A673 (cell line): ENCODE results near the gene GPALPP1. TPM values are rescaled to one million over a fixed set of nuclear protein-coding genes. Genes with fewer than 3 reads are reported as not detected.

Source experiments
- BruUV-seq: library from RNA; stranded (reverse); fragments of 400-500 nt; replicated peaks from 2 replicates; lab custom pipeline; 2021; lab: Mats Ljungman, UMichigan
- CTCF ChIA-PET: fragments of 300-600 bp; sonication (Branson Sonifier 250); formaldehyde crosslinking; loops from one replicate; lab custom pipeline; 2022; ENCODE audit warnings: antibody characterized with exemption; lab: Charles Lee
- POLR2A ChIA-PET: fragments of 300-600 bp; sonication (Branson Sonifier 250); formaldehyde crosslinking; loops from one replicate; lab custom pipeline; 2022; ENCODE audit warnings: antibody characterized with exemption; ENCODE audit not compliant: low non-redundant PET; lab: Charles Lee
- DNase-seq: peaks from one replicate; pipeline ENCODE4 v3.0.0-alpha.2; 2015; ENCODE audit warnings: low spot score
- H3K27ac ChIP-seq: fragments of 200-600 bp; sonication (generic); 2 replicates; pipeline ENCODE4 v1.5.1; 2016; ENCODE audit warnings: mixed run types, low read depth, mild to moderate bottlenecking, mixed read lengths, antibody characterized with exemption, low read length; ENCODE audit not compliant: poor library complexity, severe bottlenecking
- H3K27me3 ChIP-seq: fragments of 200-600 bp; sonication (generic); replicated peaks from 2 replicates; pipeline ENCODE4 v1.6.1; 2017; ENCODE audit warnings: mixed run types, low read depth, mild to moderate bottlenecking, mixed read lengths, antibody characterized with exemption, low read length; ENCODE audit not compliant: insufficient read depth, poor library complexity
- H3K36me3 ChIP-seq: fragments of 200-600 bp; sonication (generic); 2 replicates; pipeline ENCODE4 v1.6.1; 2016; ENCODE audit warnings: mixed run types, mild to moderate bottlenecking, mixed read lengths, antibody characterized with exemption, low read length; ENCODE audit not compliant: insufficient read depth, poor library complexity, severe bottlenecking
- H3K4me1 ChIP-seq: fragments of 200-600 bp; sonication (generic); 2 replicates; pipeline ENCODE4 v1.6.1; 2017; ENCODE audit warnings: mixed run types, mild to moderate bottlenecking, mixed read lengths, antibody characterized with exemption, low read length; ENCODE audit not compliant: insufficient read depth, poor library complexity, severe bottlenecking
- H3K4me3 ChIP-seq: fragments of 200-600 bp; sonication (generic); 2 replicates; pipeline ENCODE4 v1.5.1; 2016; ENCODE audit warnings: low read depth, mixed run types, mild to moderate bottlenecking, mixed read lengths, low read length; ENCODE audit not compliant: poor library complexity, severe bottlenecking
- H3K9me3 ChIP-seq: fragments of 200-600 bp; sonication (generic); 2 replicates; pipeline ENCODE4 v1.6.1; 2016; ENCODE audit warnings: mixed run types, low read depth, mild to moderate bottlenecking, mixed read lengths, antibody characterized with exemption, low read length; ENCODE audit not compliant: poor library complexity, severe bottlenecking
- CTCF ChIP-seq: fragments of 300-800, 200-600 bp; sonication (generic); conservative IDR thresholded peaks from 2 replicates; pipeline ENCODE4 v1.5.1; 2017; ENCODE audit warnings: low read depth, mild to moderate bottlenecking, antibody characterized with exemption, low read length, moderate library complexity, mixed read lengths
- EZH2 ChIP-seq: fragments of 200-600 bp; sonication (generic); IDR thresholded peaks from 2 replicates; pipeline ENCODE4 v1.6.1; 2017; ENCODE audit warnings: borderline replicate concordance, low read depth, mild to moderate bottlenecking, mixed read lengths, antibody characterized with exemption, low read length; ENCODE audit not compliant: poor library complexity, severe bottlenecking
- intact Hi-C: fragments of 100-400 bp; cut with micrococcal nuclease; formaldehyde crosslinking; loops from one replicate; pipeline ENCODE4 v1.10.0; 2022; ENCODE audit not compliant: unreplicated experiment
- total RNA-seq: library from RNA; stranded (reverse); gene quantifications from 2 replicates; pipeline ENCODE4 v1.2.3, GENCODE V29; 2021

The GPALPP1 gene
- total RNA-seq, 1 experiment from 2014 or later = 29.7 TPM

GRCh38 chr13:44969551-44970484 is 19.5 kb upstream of the GPALPP1 start:
- CTCF ChIA-PET = interaction anchor here (0.6 kb wide), 1 partner anchor 487 kb away, joined by 3 read pairs; no protein-coding TSS in a partner anchor
- TF ChIP-seq EZH2 (no peak), CTCF (peak; percentile 89)
- POLR2A ChIA-PET = no interaction called here
- H3K4me3 ChIP-seq = no peak overlapping the region
- H3K27ac ChIP-seq = no peak overlapping the region
- peaks cover 16% of the 10 kb centered on the region for H3K4me1 ChIP-seq
- H3K9me3 ChIP-seq = no peaks in the 10 kb centered on the region
- no peaks in the 10 kb centered on the region for H3K27me3 ChIP-seq
- no TSS peak for BruUV-seq
- peak; percentile 71 for DNase-seq
- intact Hi-C loops = loop anchor here (2.0 to 5.0 kb wide), 3 partner anchors 337 to 1063 kb away; no protein-coding TSS in a partner anchor
- H3K36me3 ChIP-seq = peaks cover 16% of the 10 kb centered on the region

- CTCF ChIA-PET = interaction anchor here (0.8 to 1.9 kb wide), 2 partner anchors 310 to 337 kb away, joined by 5 to 6 read pairs; no protein-coding TSS in a partner anchor
- peak overlapping the region; percentile 10 for H3K27ac ChIP-seq
Measured at GRCh38 chr13:44971656-44972595, 17.4 kb upstream of the GPALPP1 start.

More at GRCh38 chr13:44971656-44972595, 17.4 kb upstream of the GPALPP1 start:
- H3K4me1 ChIP-seq = peaks cover 16% of the 10 kb centered on the region
- no peaks in the 10 kb centered on the region for H3K9me3 ChIP-seq
- H3K4me3 ChIP-seq = no peak overlapping the region
- POLR2A ChIA-PET = no interaction called here
- peak; percentile 10 for DNase-seq
- peaks cover 5% of the 10 kb centered on the region for H3K36me3 ChIP-seq
- TF ChIP-seq CTCF (no peak), EZH2 (no peak)
- H3K27me3 ChIP-seq = no peaks in the 10 kb centered on the region
- BruUV-seq = no TSS peak
- intact Hi-C loops = loop anchor here (5.0 kb wide), 2 partner anchors 335 to 1065 kb away; no protein-coding TSS in a partner anchor
